DMS 273 treated with DMSO at 0.1 percent for 48 hours (cell line): Measurements from ENCODE around the gene SBF2.

Experiments
- DNase-seq: peaks from one replicate; lab custom pipeline; 2025; lab: John Stamatoyannopoulos, UW

Gene SBF2

GRCh38 chr11:9852465-9852864 is 441.6 kb downstream of the SBF2 start:
- no peak for DNase-seq

DNA sequence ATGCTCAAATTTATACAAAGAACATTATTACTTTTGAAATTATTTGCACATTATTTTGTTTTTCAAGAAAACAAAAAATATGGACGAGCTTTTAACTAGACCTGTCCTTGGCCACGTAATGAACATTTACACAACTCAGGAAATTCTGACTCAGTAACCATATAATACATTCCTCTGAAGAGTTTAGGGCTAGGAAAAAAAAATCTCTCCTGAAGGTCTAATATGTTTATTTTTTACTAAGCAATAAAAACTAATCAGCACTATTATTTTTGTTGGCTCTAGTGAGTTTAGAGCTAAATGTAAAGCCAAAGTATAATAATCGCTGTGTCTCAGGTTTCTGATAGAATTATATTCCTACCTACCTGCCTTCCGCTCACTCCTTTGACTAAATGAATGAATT is 442.7 kb downstream of the SBF2 start:
- DNase-seq, result no peak

- no peak for DNase-seq
These were observed 443.7 kb downstream of the SBF2 start for GRCh38 chr11:9850224-9850895.

GRCh38 chr11:9849389-9849788 is 444.6 kb downstream of the SBF2 start:
- DNase-seq, result no peak

DNA sequence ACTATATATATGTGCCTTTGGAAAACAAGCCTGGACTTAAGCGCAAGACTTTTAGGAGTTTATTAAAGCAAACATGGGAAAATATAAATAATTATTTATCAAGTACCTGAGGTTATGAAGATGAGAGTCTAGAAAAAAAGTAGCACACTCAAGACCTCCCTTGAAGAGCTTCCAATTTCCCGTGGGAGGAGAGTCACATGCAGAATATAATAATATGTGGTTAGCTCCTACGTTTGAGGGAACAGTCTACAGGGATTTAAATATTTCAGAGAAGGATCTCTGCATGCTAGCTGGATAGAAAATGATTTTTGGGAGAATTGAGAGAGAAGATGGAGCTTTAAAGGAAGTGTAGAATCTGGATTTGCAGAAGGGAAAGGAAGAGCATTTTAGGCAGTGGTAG is 446.4 kb downstream of the SBF2 start:
- DNase-seq, result no peak

GRCh38 chr11:9842923-9843322 is 451.1 kb downstream of the SBF2 start:
- DNase-seq, result no peak

- DNase-seq, result no peak
These were observed 453.5 kb downstream of the SBF2 start for GRCh38 chr11:9840460-9841004.

GRCh38 chr11:9839550-9839949 is 454.5 kb downstream of the SBF2 start:
- DNase-seq, result no peak

DNA sequence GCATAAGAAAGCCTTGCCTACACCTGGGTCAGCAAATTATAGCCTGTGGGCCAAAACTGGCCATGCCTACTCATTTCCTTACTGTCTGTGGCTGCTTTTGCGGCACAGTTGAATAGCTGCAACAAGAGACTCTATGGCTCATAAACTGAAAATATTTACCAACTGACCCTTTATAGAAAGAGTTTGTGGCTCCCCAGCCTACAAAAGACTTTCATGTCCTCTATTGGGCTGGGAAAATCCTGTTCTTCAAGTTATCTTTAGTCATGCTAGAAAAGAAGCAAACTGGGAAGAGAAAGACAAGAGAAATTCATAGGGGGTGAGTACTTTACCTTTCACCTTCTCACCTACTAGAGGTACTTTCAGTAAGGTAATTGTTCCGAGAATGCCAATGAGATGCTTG is 455.1 kb downstream of the SBF2 start:
- DNase-seq, result no peak

DNA sequence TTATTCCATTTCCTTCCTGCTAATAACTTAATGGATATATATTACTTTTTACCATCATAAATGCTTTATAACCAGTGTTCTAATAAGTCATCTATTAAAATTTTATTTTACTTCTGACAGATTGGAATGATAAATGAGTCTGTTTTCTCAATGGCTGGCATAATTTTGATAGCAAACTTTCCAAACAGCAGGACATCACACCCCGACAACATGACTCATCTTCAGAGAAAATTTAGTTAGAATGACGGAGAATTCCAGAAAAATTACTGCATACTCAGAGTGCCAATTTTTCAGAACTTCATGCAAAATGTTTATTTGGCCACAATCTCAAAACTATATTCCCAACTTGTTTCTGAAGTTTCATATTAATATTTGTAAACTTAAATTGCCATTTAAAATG is 455.8 kb downstream of the SBF2 start:
- DNase-seq, result no peak

DNA sequence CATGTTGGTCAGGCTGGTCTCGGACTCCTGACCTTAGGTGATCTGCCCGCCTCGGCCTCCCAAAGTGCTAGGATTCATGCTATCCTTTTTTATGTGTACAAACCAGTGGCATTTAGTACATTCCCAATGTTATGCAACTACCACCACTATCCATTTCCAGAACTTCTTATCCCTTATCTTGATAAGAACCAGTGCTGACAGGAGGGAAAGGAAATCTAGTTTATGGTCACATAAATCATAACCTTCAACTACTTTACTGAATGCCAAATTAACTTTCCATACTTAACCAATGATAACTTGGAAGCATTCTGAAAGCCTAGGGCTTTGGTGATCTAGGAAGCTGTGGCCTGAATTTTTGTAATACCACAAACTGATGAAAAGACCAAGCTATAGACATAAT is 459.7 kb downstream of the SBF2 start:
- no peak for DNase-seq

GRCh38 chr11:9831122-9831521 is 462.9 kb downstream of the SBF2 start:
- no peak for DNase-seq

DNA sequence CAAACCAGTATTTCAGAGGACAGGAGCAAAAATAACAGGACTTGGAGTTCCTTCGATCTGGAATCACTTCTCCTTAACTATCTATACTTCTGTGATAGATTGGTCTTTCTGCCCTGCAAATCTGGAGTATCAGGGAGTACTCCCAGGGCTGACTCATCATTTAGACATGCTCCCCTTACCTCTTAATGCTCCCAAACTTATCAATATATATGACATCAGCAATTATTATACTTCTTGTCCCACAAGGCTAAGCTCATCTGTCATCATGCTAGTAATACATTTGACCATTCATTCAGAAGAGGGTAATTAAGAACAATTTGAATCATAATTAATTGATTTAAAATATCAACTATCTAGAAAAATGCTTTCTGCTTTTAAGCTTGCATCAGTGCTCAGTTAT is 466.3 kb downstream of the SBF2 start:
- no peak for DNase-seq

GRCh38 chr11:9826390-9826789 is 467.6 kb downstream of the SBF2 start:
- DNase-seq, result no peak

DNA sequence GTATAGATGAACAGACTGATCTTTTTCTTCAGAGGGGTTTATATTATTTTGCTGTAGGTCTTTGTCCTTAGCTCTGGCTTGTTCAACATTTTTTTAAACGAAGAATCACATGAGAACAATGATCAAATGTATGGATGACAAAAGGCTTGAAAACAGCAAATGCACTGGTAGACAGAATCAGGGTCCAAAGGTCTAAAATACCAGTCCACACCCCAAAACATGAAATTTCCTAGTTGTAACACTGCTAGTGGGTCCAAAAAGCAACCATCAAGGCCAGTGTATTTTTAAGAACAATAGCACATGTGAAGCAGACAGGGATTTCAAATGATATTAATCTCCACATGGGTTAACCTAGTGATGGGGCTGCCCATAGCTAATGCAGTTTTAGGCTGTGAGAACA is 468.1 kb downstream of the SBF2 start:
- no peak for DNase-seq

- DNase-seq, result no peak
These were observed 468.7 kb downstream of the SBF2 start for GRCh38 chr11:9825315-9825714.

- DNase-seq, result no peak
These were observed 470.1 kb downstream of the SBF2 start for GRCh38 chr11:9823887-9824385.

GRCh38 chr11:9823439-9823838 is 470.6 kb downstream of the SBF2 start:
- DNase-seq, result no peak

DNA sequence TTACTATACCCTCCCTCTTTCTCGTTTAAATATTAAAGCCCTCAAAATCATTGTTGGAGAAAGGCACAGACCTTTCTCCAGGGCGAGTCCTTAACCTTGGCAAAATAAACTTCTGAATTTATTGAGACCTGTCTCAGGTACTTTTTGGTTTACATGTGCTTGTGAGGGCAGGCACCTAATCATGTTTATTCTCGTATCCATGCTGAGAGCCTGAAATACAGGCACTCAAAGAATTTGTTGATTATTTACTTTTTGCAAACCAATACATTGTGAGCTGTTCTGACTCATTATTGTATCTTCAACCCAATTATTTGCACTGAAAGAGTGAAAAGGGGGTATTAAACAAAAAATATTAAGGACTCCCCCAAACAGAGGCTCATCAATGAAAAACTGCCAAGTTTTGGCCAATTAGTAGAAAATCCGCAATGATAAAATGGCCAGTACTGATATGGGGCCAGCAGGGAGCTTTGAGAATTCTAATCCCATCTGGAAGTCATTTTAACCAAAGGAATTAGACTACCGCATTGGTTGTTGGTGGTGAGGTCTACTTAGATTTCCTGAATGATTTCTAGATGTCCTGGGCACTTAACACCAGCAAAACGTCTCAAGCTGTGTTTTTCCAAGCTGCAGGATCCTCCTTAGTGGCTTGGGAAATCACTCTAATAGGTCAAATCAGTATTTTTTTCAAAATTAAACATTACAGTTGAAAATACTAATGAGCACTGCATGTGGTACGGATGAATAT is 472.8 kb downstream of the SBF2 start:
- no peak for DNase-seq

DNA sequence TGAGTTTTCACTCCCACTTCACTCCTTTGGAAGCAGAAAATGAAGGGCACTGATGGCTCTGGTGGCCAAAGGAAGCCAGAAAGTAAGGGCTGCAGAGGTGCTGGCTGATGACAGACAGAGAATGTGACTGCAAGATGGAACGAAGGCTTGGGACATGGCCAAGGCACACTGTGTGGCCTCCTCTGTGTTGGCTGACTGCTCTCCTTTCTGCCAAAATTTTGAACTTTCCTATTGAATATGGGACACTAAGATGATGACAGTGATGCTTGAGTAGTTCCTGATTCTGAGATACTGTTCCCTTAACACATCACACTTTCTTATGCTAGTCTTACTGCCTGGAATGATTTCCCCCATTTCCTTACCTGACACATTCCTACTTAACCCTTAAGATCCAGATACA is 473.8 kb downstream of the SBF2 start:
- no peak for DNase-seq

- DNase-seq, result no peak
These were observed 476.8 kb downstream of the SBF2 start for GRCh38 chr11:9817191-9817590.

GRCh38 chr11:9815486-9816136 is 478.4 kb downstream of the SBF2 start:
- no peak for DNase-seq

GRCh38 chr11:9814108-9814507 is 479.9 kb downstream of the SBF2 start:
- DNase-seq, result no peak
